ENCODE data around the gene FAM227A.

DNA sequence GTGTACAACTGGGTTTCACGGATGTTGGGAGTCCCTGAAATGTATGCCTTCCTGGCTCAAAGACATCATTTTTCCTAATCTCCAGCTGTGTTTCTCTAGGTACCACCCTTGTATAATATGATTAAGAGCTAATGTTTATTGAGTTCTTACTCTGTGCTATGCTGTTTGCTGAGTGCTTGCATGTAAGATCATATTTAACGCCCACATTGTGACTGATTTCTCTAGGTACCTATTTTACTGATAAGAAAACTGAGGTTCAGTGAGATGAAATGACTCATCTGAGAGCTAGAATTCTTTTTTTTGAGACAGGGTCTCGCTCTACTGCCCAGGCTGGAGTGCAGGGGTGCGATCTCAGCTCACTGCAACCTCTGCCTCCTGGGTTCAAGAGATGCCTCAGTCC lies 42.6 kb downstream of the FAM227A start:
- TF ChIP-seq, protein P1, sequence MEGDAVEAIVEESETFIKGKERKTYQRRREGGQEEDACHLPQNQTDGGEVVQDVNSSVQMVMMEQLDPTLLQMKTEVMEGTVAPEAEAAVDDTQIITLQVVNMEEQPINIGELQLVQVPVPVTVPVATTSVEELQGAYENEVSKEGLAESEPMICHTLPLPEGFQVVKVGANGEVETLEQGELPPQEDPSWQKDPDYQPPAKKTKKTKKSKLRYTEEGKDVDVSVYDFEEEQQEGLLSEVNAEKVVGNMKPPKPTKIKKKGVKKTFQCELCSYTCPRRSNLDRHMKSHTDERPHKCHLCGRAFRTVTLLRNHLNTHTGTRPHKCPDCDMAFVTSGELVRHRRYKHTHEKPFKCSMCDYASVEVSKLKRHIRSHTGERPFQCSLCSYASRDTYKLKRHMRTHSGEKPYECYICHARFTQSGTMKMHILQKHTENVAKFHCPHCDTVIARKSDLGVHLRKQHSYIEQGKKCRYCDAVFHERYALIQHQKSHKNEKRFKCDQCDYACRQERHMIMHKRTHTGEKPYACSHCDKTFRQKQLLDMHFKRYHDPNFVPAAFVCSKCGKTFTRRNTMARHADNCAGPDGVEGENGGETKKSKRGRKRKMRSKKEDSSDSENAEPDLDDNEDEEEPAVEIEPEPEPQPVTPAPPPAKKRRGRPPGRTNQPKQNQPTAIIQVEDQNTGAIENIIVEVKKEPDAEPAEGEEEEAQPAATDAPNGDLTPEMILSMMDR (conservative IDR thresholded peaks at IDR 0.05) = no peak
- no peak for TF ChIP-seq ZFX (IDR thresholded peaks at IDR 0.05)

All from C4-2B (cell line).